Measurements from ENCODE around the gene FSTL4. TPM values are rescaled to one million over a fixed set of nuclear protein-coding genes. Genes with fewer than 3 reads are reported as not detected.

The FSTL4 gene
- total RNA-seq, 2 donors from 2014 or later = not detected

DNA sequence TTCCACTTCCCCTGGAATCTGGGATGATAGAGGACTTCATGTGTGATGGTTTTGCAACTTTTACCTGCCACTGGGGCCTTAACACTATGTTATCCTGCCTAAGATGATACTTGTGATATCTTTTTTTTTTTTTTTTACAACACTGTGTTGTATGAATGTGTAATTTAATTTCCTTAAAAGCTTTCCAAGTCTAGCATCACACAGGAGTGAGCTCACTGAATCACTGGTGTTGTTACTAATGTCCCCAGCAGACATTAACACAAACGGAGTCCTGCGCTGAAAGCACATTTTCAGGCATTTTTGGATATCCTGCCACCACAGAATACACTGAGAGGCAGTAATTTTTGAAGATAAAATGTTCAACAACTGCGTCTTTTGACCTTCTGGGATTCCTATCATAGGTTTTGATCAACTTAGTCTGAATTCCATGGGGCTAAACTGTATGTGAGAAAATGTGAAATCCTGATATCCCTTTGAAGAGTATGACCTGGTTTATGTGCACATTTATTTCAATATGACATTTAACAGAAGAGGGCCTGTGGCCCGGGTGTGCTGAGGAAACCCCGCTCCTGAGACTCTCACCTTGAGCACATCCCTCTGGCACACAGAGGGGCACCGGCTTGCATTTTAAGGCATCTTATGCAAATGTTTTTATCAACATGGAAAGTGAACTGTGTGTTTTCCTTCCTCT is 118.0 kb downstream of the FSTL4 start:
- DNase-seq (ENCODE audit: low spot score) = no peak
- H3K36me3 ChIP-seq = no peaks in the 10 kb centered on the region
- no peaks in the 10 kb centered on the region for H3K27me3 ChIP-seq
- H3K4me3 ChIP-seq = no peak overlapping the region
- TF ChIP-seq, protein P1, sequence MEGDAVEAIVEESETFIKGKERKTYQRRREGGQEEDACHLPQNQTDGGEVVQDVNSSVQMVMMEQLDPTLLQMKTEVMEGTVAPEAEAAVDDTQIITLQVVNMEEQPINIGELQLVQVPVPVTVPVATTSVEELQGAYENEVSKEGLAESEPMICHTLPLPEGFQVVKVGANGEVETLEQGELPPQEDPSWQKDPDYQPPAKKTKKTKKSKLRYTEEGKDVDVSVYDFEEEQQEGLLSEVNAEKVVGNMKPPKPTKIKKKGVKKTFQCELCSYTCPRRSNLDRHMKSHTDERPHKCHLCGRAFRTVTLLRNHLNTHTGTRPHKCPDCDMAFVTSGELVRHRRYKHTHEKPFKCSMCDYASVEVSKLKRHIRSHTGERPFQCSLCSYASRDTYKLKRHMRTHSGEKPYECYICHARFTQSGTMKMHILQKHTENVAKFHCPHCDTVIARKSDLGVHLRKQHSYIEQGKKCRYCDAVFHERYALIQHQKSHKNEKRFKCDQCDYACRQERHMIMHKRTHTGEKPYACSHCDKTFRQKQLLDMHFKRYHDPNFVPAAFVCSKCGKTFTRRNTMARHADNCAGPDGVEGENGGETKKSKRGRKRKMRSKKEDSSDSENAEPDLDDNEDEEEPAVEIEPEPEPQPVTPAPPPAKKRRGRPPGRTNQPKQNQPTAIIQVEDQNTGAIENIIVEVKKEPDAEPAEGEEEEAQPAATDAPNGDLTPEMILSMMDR (IDR thresholded peaks at IDR 0.05) = no peak
- H3K9me3 ChIP-seq = peaks cover 0 to 10% of the 10 kb centered on the region in 2 donors
- no peak overlapping the region for H3K27ac ChIP-seq
- H3K4me1 ChIP-seq = no peaks in the 10 kb centered on the region

DNA sequence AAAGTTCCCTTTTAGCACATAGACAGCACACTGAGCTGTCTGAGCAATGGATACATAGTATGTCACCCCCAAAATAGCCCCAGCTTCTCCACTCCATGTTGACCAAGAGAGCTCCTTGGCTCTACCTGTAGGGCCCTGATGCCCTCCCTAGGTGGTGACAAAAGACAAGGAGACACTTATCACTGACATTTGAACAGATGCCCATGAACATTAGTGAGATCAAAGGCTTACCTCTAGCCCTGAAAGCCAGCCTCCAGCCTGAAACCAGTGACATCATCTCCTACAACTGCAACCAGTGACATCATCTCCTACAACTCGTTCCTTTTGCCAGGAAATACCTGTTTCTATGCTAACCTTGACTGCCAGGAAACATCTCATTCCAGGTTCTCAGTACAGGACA is 122.7 kb downstream of the FSTL4 start:
- Histone ChIP-seq H3K27ac (no peak overlapping the region), H3K4me1 (no peaks in the 10 kb centered on the region), H3K27me3 (no peaks in the 10 kb centered on the region), H3K9me3 (peaks cover 0 to 10% of the 10 kb centered on the region in 2 donors), H3K36me3 (no peaks in the 10 kb centered on the region), H3K4me3 (no peak overlapping the region)
- no peak for DNase-seq (ENCODE audit: low spot score)
- TF ChIP-seq, protein P1 (IDR thresholded peaks at IDR 0.05) = no peak

DNA sequence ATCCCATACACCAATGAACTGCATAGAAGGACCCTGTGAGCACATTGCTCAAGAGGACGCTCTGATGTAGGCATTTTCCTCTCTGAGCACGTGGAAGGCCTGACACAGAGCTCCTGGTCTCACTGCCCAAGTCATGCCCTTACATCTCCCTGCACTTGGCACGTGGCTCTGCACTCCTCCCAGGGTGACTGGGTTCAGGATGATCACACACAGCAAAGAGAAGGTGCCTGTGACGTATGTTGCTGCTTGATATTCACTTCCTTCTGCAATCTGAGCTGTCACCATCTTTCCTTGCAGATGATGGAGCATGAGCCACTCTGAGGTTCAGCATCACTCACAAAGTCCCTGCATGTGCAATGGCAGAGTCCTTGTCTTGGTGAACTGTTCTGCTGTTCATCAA is 125.2 kb downstream of the FSTL4 start:
- no peak overlapping the region for H3K4me3 ChIP-seq
- TF ChIP-seq, protein P1 (IDR thresholded peaks at IDR 0.05) = no peak
- no peak overlapping the region for H3K27ac ChIP-seq
- no peaks in the 10 kb centered on the region for H3K36me3 ChIP-seq
- peaks cover 0 to 10% of the 10 kb centered on the region in 2 donors for H3K9me3 ChIP-seq
- DNase-seq (ENCODE audit: low spot score) = no peak
- H3K4me1 ChIP-seq = no peaks in the 10 kb centered on the region
- no peaks in the 10 kb centered on the region for H3K27me3 ChIP-seq

DNA sequence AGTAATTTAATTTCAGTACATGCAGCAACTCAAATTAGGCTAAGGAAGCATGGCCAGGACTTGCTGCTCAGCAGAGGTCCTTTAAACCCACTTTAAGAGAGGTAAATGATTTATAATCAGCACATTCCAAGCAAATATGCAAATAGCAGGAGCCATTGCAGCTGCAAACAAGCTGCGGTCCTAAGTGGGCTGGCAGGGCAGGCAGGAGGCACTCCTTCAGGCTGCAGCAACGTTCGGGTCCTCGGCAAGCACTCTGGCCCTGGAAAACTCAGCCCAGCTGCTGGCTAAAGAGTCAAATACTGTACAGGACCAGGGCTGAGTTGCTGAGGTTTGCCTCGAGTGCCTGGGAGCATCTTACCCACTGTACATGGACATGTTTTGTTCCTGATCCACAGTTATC is 126.9 kb downstream of the FSTL4 start:
- Histone ChIP-seq H3K4me3 (no peak overlapping the region), H3K9me3 (peaks cover 0 to 8% of the 10 kb centered on the region in 2 donors), H3K27ac (no peak overlapping the region), H3K4me1 (no peaks in the 10 kb centered on the region), H3K27me3 (no peaks in the 10 kb centered on the region), H3K36me3 (no peaks in the 10 kb centered on the region)
- DNase-seq (ENCODE audit: low spot score) = no peak
- TF ChIP-seq, protein P1 (IDR thresholded peaks at IDR 0.05) = no peak

GRCh38 chr5:133483406-133484090 is 128.8 kb downstream of the FSTL4 start:
- H3K9me3 ChIP-seq = no peaks in the 10 kb centered on the region
- no peak overlapping the region for H3K27ac ChIP-seq
- TF ChIP-seq, protein P1 (IDR thresholded peaks at IDR 0.05) = no peak
- no peaks in the 10 kb centered on the region for H3K4me1 ChIP-seq
- H3K36me3 ChIP-seq = no peaks in the 10 kb centered on the region
- no peaks in the 10 kb centered on the region for H3K27me3 ChIP-seq
- DNase-seq (ENCODE audit: low spot score) = no peak
- no peak overlapping the region for H3K4me3 ChIP-seq
